Endodermal cell (in vitro differentiated cells): ENCODE results near the gene SRGAP1. TPM values are rescaled to one million over a fixed set of nuclear protein-coding genes. Genes with fewer than 3 reads are reported as not detected.
"Not testable (repeated sequence)": the region's sequence is repeated elsewhere in the genome, so short reads cannot be mapped to it uniquely, and the experiment has no call there.

ENCODE experiments used
- DNase-seq: peaks from one replicate; pipeline ENCODE4 v3.0.0-alpha.2; 2017
- H3K27ac ChIP-seq: 2 replicates; pipeline ENCODE4 v1.5.1; 2013; ENCODE audit warnings: mild to moderate bottlenecking, low read depth, low read length, moderate library complexity
- H3K27me3 ChIP-seq: 2 replicates; pipeline ENCODE4 v1.6.1; 2013; ENCODE audit warnings: mild to moderate bottlenecking, low read length, moderate library complexity; ENCODE audit not compliant: insufficient read depth, control insufficient read depth, poor library complexity, severe bottlenecking
- H3K36me3 ChIP-seq: 2 replicates; pipeline ENCODE4 v1.7.0; 2013; ENCODE audit warnings: mild to moderate bottlenecking, low read length, moderate library complexity; ENCODE audit not compliant: control insufficient read depth, insufficient read depth
- H3K4me1 ChIP-seq: one replicate; pipeline ENCODE4 v1.7.0; 2013; ENCODE audit warnings: low read length; ENCODE audit not compliant: control insufficient read depth, insufficient read depth
- H3K4me3 ChIP-seq: 2 replicates; pipeline ENCODE4 v1.5.1; 2013; ENCODE audit warnings: mild to moderate bottlenecking, low read length, moderate library complexity
- H3K9ac ChIP-seq: 2 replicates; pipeline ENCODE4 v1.6.1; 2013; ENCODE audit warnings: mild to moderate bottlenecking, low read length, moderate library complexity; ENCODE audit not compliant: poor library complexity, severe bottlenecking; ENCODE audit errors: extremely low read depth
- H3K9me3 ChIP-seq: 2 replicates; pipeline ENCODE4 v1.6.1; 2013; ENCODE audit warnings: mild to moderate bottlenecking, low read length, moderate library complexity; ENCODE audit not compliant: control insufficient read depth
- H3K27ac Mint-ChIP-seq: 2 replicates; pipeline ENCODE4 v1.8.0; 2020; ENCODE audit warnings: mixed read lengths
- H3K27me3 Mint-ChIP-seq: 2 replicates; pipeline ENCODE4 v1.8.0; 2021; ENCODE audit warnings: mild to moderate bottlenecking, mixed read lengths; ENCODE audit not compliant: insufficient read depth
- H3K36me3 Mint-ChIP-seq: 2 replicates; pipeline ENCODE4 v1.8.0; 2020; ENCODE audit warnings: low read depth, mixed read lengths
- H3K4me1 Mint-ChIP-seq: 2 replicates; pipeline ENCODE4 v1.8.0; 2020; ENCODE audit warnings: mixed read lengths
- H3K4me3 Mint-ChIP-seq: 2 replicates; pipeline ENCODE4 v1.8.0; 2020; ENCODE audit warnings: mild to moderate bottlenecking, moderate library complexity, mixed read lengths
- H3K9me3 Mint-ChIP-seq: 2 replicates; pipeline ENCODE4 v1.8.0; 2020; ENCODE audit warnings: mild to moderate bottlenecking, mixed read lengths
- WGBS, 2 experiments: methylation state at CpG; one replicate each; pipeline versions ENCODE4 v1.1.5 to v1.1.7; 2013; ENCODE audit warnings: missing lambda C conversion rate in 2 of 2, mixed read lengths in 1 of 2; ENCODE audit not compliant: insufficient coverage in 1 of 2, insufficient read length in 1 of 2; 5-methylcytosine and 5-hydroxymethylcytosine counted together
- total RNA-seq, 2 donors: library from RNA; stranded (reverse); fragmentation: NEBNext Ultra II Directional in 1 of 2; extraction: Animal tissue kit (Norgen Biotek cat#: 25700) in 1 of 2; gene quantifications; 2 replicates in 1 of 2; 3 replicates in 1 of 2; pipeline ENCODE4 v1.2.1, GENCODE V29; 2021
- TF ChIP-seq, protein P1 (sequence below): fragments of 200-600 bp; sonication (generic); conservative IDR thresholded peaks from 2 replicates; pipeline ENCODE4 v1.5.0; 2021; ENCODE audit warnings: antibody characterized with exemption, mild to moderate bottlenecking

Gene SRGAP1
- total RNA-seq, 2 donors from 2014 or later, result 10.6 to 13.4 TPM

DNA sequence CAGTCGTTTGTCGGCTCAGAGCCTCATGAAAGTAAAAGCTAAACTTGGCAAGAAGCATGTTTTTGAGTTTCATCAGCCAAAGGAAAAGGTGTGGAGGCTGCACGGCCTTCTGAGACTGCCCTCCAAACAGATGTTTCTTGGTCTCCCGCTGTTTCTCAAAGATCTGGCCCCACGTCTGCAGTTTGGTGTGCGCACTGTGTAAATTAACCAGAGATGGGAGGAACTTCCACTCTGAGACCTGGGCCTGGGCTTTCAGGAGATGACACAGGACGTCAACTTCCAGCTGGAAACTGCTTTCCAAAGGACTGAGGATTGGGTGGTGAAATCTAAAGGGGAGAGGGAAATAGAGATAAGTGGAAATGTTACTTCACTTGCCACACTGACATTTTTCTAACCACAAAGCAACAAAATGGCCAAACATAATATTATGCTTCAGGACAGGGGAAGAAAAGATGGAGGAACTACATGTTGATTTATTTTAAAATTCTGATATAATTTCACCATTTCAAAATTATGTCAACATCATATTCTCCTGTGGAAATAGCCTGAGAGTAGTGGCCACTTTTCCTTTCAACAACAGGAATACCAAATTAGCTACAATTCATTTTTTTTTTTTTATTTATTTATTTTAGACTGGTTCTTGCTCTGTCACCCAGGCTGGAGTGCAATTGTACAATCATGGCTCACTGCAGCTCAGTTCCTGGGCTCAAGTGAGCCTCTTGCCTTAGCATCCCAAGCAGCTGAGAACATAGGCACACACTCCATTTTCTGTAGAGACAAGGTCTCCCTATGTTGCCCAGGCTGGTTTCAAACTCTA, 350.0 kb downstream of the SRGAP1 start:
- Mint-ChIP-seq H3K9me3 (peaks cover 4% of the 10 kb centered on the region), H3K36me3 (peaks cover 22% of the 10 kb centered on the region), H3K4me1 (no peaks in the 10 kb centered on the region), H3K27ac (no peak overlapping the region), H3K4me3 (no peak overlapping the region), H3K27me3 (no peaks in the 10 kb centered on the region)
- Histone ChIP-seq H3K4me3 (no peak overlapping the region), H3K36me3 (no peaks in the 10 kb centered on the region), H3K27ac (no peak overlapping the region), H3K4me1 (no peaks in the 10 kb centered on the region), H3K9ac (no peak overlapping the region), H3K27me3 (no peaks in the 10 kb centered on the region), H3K9me3 (no peaks in the 10 kb centered on the region)
- 94 to 96% methylated on average over 6 to 7 of the region's 7 CpGs for WGBS, 2 experiments
- no peak for DNase-seq
- TF ChIP-seq, protein P1, sequence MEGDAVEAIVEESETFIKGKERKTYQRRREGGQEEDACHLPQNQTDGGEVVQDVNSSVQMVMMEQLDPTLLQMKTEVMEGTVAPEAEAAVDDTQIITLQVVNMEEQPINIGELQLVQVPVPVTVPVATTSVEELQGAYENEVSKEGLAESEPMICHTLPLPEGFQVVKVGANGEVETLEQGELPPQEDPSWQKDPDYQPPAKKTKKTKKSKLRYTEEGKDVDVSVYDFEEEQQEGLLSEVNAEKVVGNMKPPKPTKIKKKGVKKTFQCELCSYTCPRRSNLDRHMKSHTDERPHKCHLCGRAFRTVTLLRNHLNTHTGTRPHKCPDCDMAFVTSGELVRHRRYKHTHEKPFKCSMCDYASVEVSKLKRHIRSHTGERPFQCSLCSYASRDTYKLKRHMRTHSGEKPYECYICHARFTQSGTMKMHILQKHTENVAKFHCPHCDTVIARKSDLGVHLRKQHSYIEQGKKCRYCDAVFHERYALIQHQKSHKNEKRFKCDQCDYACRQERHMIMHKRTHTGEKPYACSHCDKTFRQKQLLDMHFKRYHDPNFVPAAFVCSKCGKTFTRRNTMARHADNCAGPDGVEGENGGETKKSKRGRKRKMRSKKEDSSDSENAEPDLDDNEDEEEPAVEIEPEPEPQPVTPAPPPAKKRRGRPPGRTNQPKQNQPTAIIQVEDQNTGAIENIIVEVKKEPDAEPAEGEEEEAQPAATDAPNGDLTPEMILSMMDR, result no peak

DNA sequence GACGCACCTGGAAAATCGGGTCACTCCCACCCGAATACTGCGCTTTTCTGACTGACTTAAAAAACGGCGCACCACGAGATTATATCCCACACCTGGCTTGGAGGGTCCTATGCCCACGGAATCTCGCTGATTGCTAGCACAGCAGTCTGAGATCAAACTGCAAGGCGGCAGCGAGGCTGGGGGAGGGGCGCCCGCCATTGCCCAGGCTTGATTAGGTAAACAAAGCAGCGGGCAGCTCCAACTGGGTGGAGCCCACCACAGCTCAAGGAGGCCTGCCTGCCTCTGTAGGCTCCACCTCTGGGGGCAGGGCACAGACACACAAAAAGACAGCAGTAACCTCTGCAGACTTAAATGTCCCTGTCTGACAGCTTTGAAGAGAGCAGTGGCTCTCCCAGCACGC, 351.3 kb downstream of the SRGAP1 start:
- 38% methylated on average over 5 of the region's 15 CpGs; no CpG with 5 or more reads in 1 of the 2 experiments for whole genome bisulfite sequencing, 2 experiments
- not testable (repeated sequence) for H3K4me1 ChIP-seq, H3K27ac ChIP-seq, DNase-seq, H3K27me3 ChIP-seq, H3K27me3 Mint-ChIP-seq, H3K27ac Mint-ChIP-seq, H3K4me3 ChIP-seq, H3K4me1 Mint-ChIP-seq, H3K9me3 Mint-ChIP-seq, H3K36me3 ChIP-seq, H3K9me3 ChIP-seq, H3K9ac ChIP-seq
- H3K4me3 Mint-ChIP-seq, result peak overlapping the region; percentile 39
- peaks cover 22% of the 10 kb centered on the region for H3K36me3 Mint-ChIP-seq

DNA sequence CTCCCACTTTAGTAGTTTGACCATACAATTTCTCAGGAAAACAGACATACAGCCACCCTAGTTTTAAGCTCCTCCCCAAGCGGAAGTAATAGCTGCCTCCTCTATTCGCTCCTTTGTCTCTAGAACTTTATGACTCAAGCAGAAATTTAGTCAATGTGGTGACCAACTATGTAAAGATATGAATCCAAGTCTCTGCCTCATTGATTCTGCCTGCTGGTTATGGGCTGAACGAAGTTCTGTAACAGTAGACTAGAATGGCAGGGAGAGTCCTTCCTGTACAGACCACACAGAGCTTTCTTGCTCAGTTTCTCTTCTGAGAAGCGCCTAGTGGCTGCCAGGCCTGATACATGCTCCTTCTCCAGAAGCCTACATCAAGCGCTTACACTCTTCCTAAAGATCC, 358.5 kb downstream of the SRGAP1 start:
- H3K27ac ChIP-seq, result no peak overlapping the region
- TF ChIP-seq, protein P1, result no peak
- no peak for DNase-seq
- Mint-ChIP-seq H3K27ac (no peak overlapping the region), H3K4me1 (no peaks in the 10 kb centered on the region), H3K4me3 (no peak overlapping the region), H3K9me3 (peaks cover 6% of the 10 kb centered on the region), H3K27me3 (no peaks in the 10 kb centered on the region), H3K36me3 (peaks cover 15% of the 10 kb centered on the region)
- H3K4me3 ChIP-seq, result no peak overlapping the region
- H3K27me3 ChIP-seq, result no peaks in the 10 kb centered on the region
- peaks cover 4% of the 10 kb centered on the region for H3K36me3 ChIP-seq
- no peaks in the 10 kb centered on the region for H3K4me1 ChIP-seq
- no peak overlapping the region for H3K9ac ChIP-seq
- no peaks in the 10 kb centered on the region for H3K9me3 ChIP-seq
- 92 to 97% methylated on average over 5 of the region's 5 CpGs for WGBS, 2 experiments
